IPS DF 4.7 (cell line): ENCODE data around the gene RPEL1.

Experiments
- DNase-seq: peaks from one replicate; pipeline ENCODE4 v3.0.0-alpha.2; 2013; ENCODE audit warnings: low spot score; ENCODE audit errors: extremely low read depth

The RPEL1 gene

DNA sequence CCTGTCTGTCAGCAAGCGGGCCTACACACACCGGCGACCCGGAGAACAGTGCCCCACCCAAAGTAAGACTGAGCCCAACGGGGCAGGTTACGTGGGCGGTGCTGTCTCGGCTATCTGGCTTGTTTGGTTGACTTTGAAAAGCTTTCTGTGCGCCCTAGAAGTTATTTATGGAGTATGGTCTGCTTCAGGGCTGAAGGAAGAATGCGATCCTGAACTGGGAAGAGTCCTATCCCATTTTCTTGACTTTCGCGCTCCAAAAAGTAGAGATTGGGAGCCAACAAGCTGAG lies 32.8 kb downstream of the RPEL1 start:
- DNase-seq = no peak

DNA sequence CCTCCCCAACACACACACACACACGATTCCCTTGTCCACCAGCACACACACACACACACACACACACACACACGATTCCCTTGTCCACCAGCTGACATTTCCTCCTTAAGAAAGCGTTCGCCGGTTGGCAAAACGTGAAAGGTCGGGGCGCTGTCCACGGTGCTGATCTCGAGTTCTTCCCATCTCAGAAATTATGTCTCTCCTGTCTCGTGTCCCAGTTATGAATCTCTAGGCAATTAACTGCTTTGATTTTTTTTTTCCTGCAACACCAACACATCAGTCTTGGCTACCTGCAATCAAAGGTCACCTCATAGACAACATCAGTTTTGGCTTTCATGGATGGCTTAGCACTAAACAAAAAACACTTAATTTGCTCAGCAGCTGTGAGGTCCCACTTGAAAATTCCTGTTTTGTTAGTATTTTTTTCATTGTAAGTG lies 33.2 kb downstream of the RPEL1 start:
- DNase-seq = no peak

DNA sequence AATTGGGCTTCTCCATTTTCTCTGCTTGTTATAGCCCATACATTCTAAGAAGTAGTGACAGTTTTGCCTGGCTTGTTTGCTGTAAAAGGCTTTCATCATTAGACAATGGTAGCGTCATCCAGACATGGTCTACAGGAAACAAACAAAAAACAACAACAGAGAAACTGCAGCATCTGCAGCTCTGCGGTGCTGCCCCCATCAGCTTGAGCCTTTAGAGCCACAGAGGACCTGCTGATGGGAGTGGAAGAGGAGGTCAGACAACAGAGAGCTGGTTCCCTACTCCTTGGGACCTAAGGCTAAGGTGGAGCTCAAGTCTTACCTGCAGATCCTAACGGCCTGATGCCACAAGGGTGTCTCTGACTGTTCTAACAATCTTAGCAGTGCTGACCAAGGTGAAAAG lies 34.3 kb downstream of the RPEL1 start:
- no peak for DNase-seq

DNA sequence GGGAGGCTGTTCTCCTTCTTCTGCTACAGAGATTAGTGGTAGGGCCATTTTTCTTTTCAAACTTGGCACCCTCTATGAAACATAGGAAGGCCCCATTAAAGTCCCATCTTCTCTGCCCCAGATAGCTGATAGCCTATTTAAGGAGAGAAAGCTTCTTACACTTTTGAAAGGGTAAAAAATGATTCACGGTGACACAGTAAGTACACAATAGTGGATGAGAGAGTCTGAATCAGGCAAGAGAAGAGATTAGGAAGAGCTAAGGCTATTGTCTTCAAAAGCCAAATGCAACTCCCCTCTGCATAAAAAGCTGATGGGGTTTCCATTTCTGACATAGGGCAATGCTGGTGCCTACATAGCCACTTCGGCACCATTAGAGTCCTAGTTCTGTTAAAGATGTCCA lies 34.8 kb downstream of the RPEL1 start:
- no peak for DNase-seq

DNA sequence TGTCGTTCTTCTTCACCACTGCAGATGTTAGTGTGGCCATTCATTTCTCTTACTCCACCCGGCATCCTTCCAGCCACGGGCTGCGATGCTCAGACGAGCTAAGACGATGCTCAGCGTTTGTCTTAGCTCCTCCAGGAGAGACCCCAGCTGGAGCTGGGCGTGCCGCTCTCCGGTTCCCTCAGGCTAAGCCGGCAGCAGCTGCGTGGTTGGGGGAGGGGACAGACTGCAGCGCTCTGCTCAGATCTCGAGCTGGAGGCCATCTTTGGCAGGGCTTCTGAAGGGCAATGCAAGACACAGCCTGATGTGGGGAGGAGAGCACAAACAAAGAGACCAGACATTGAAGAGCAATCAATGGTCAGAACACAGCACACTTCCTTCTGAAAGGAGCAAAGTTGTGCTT lies 36.1 kb downstream of the RPEL1 start:
- DNase-seq = no peak

DNA sequence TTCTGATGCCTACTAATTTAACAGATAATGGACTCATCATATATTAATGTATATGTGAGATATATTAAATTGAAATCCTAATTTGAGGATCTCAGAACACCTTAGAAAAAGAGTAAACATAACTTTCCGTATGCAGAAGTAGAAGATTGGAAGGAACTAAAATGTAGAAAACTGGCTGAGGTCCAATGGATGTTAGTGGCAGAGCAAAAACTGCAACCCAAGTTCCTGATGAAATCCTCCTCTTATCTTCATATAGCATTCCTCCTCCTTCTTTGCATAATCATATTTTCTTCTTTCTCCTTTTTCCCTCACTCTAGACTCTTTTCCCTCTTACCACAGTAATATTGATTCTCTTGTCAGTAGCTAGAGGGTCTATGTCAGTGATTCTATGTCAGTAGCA lies 37.3 kb downstream of the RPEL1 start:
- DNase-seq = no peak

DNA sequence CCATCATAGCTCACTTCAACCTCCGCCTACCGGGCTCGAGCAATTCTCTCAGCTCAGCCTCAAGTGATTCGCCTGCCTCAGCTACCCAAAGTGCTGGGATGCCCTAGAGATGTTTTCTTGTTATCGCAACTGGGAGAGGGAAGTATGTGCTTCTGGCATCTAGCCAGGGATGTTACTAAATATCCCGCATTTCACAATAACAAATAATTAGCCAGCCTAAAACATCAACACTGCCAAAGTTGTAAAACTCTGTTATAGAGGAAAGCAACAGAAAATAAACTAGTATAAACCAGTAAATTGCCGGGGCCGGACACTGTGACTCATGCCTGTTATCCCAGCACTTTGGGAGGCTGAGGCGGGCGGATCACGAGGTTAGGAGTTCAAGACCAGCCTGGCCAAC lies 38.5 kb downstream of the RPEL1 start:
- no peak for DNase-seq

DNA sequence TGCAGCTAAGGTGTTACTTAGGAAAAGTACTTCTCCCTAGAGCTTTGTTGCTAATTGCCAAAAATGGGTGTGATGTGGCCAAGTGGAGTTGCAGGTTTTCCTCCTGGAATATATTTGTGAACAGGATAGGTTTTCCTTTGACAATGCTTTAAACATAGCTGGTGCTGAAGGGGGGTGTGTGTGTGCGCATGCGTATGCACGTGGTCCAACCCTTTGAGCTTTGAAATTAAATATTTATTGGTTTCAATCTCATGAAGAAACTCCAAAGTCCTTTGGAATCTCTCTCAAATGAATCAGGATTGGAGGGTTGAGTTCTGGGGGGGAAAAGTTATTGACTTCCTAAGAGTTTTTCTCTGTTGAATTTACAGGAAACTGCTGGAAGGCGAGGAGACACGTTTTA lies 42.3 kb downstream of the RPEL1 start:
- no peak for DNase-seq

DNA sequence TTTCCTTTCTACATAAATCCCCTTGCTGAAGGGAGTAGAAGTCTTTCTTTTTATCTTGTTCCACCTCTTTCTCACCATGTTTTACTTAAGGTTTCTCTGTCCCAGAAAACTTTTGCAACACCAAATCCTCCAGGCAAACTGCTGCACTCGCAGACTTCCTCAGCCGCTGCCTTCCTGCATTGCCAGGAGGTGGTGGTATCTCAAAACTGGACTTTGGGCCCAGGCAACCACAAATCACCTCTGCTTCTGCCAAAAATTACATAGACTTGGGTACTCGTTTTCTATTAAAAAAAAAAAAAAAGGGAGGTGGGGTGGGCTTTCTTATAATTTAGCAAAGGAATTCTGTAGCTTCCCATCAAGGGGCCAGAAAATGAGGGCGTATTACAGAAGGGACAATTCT lies 45.9 kb downstream of the RPEL1 start:
- DNase-seq = no peak

DNA sequence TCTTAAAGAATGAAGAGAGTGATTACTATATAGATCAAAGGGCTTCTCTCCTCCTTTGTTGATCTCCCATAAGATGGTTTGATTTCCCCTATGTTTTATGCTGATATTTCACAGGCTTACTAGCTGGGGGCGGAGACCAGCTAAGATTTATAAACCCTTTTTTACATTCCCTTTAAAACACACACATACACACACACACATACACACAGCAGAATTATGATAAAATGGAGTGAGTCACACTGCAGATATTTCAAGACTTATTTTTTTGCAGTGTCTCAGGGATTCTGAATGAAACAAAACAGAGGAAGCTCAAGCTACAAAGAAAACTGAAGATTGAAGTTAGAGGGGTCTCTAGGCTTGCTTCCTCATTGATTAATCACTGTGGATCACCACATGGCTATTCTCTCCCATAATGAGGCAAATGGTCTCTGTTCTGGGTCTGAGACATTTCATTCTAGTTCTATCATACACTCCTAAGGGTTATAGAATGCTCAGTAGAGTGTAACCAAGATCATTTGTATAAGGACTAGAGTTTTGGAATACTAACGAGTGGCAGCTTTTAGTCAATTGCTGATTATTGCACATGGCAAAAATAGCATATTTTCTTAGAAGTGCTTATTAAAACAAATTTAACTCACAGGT lies 49.8 kb downstream of the RPEL1 start:
- no peak for DNase-seq
